ENCODE measurements around the gene SLC25A1.

GRCh38 chr22:19215360-19215759 is 36.8 kb upstream of the SLC25A1 start:
- no peak for TF ChIP-seq CTCF (IDR thresholded peaks at IDR 0.05)
- TF ChIP-seq ZFX (IDR thresholded peaks at IDR 0.05; ENCODE audit: borderline replicate concordance), result no peak
